ENCODE results near the gene PSMG3.
"Not testable (repeated sequence)": the region's sequence is repeated elsewhere in the genome, so short reads cannot be mapped to it uniquely, and the experiment has no call there.

PSMG3 gene

GRCh38 chr7:1596181-1597043, 26.6 kb upstream of the PSMG3 start:
- DNase-seq: no peak

DNA sequence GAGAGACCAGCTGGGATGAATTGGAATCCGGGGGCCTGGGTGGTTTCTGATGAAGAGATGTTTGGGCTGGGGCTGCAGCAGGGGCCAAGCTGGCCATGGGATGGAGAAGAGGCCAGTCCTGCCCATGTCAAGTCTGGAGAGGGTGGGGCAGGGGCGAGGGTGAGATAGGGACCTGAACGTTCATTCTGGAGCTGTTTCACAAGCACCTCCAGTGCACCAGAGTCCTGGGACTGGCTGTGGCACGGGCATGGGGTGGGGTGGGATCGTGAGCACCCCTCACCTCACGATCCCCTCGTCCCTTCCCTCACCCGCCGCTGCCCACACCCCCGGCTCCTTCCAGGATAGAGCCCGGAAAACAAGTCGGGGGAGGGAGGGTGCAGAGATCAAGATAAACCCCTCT, 25.8 kb upstream of the PSMG3 start:
- DNase-seq: no peak

DNA sequence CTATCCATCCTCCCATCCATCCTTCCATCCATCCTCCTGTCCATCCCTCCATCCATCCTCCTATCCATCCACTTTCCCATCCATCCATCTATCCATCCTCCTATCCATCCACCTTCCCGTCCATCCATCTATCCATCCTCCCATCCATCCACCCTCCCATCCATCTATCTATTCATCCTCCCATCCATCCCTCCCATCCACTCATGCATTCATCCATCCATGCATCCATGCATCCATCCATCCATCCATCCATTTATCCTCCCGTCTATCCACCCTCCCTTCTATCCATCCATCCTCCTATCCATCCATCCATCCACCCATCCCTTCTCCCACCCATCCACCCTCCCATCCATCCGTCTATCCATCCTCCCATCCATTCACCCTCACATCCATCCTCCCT, 25.2 kb upstream of the PSMG3 start:
- DNase-seq: no peak

DNA sequence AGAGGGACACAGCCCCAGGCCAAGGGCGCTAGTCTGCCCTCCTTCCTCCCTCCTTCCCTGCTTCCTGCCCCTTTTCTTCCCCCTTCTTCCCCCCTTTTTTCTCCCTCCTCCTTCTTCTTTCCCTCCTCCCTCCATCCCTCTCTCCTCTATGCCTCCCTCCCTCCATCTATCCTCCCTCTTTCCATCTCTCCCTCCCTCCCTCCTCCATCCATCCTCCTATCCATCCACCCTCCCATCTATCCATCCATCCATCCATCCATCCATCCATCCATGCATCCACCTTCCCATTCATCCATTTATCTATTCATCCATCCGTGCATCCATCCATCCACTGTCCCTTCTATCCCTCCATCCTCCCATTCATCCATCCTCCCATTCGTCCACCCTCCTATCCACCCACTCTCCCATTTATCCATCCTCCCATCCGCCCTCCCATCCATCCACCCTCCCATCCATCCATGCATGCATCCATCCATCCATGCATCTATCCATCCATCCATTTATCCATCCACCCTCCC, 24.1 kb upstream of the PSMG3 start:
- no peak for DNase-seq

- DNase-seq: no peak
Measured at GRCh38 chr7:1593091-1593866, 23.4 kb upstream of the PSMG3 start.

GRCh38 chr7:1592299-1592871, 22.6 kb upstream of the PSMG3 start:
- no peak for DNase-seq

DNA sequence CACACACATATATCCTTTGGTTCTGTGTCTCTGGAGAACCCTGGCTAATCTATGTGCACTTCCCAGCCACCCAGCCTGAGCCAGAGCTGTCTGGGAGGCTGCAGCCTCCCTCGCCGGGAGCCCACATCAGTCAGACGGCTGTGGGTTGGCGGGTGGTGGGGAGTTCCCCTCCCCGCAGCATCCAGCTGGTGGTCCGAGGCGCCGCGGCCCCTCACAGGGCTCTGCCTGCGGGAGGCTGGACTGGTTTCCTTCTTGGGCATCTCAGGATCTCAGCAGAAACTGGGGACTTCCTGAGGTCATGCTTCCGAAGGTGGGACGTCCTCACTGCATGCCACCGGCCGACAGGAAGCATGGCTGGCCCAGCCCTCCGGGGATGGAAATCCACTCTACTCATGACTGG, 22.0 kb upstream of the PSMG3 start:
- DNase-seq: no peak

DNA sequence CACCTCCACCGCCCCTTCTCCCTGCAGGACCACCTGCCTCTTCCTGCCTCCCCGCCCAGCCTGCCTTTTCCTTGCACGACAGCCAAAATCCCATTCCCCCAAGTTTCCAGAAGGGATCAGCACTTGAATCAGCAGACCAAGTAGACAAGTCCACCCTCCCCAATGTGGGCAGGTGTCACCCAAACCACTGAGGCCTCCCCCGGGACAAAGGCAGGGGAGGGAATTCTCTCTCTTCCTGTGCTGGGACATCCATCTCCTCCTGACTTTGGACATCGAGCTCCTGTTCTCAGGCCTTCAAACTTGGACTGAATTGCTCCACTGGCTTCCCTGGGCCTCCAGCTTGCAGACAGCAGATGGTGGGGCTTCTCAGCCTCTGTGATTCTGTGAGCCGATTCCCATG, 21.6 kb upstream of the PSMG3 start:
- DNase-seq: no peak

- no peak for DNase-seq
Measured at GRCh38 chr7:1590887-1591286, 21.1 kb upstream of the PSMG3 start.

DNA sequence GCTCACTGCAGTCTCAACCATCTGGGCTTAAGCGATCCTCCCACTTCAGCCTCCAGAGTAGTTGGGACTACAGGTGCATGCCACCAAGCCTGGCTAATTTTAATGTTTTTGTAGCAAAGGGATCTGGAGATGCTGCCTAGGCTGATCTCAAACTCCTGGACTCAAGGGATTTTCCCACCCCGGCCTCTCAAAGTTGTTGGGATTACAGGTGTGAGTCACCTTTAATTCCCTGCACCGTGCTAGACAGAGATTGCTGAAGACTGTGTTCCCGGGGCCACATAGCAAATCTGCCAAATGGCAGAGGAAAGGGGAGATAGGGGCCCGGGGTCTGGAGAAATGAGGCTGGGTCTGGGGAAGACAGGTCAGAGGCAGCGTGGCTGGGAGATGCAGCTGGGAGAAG, 20.6 kb upstream of the PSMG3 start:
- DNase-seq: no peak

DNA sequence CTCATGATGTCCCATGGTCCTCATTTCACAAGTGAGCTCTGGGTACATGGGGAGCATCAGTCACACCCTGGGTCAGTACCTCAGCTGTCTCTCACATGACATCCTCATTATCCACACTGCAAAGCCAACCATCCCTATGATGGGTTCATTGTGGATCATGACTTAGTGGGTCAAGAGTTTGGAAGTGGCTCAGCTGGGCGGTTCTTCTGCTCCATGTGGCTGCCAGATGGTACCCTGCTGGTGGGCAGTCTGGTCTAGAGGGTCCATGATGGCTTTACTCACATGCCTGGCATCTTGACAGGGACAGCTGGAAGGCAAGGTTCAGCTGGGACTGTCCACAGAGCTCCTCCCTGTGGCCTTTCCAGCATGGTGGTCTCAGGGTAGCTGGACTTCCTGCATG, 19.1 kb upstream of the PSMG3 start:
- DNase-seq: no peak

DNA sequence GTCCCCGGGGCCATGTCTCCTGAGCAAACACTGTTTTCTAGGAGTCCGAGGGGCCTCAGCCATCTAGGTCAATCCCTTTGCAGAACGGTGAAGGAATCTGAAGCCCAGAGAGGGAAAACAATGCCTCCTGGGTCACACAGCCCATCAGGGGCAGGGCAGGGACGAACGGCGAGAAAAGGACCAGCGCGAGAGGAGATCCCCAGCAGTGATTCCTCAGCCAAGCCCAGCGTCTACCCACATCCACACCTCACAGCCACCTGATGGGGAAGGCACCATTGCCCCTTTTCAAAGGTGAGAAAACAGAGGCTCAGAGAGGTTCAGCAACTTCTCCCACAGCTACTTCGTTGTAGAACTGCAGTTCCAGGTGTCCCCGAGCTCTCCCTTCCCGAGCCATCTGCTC, 17.9 kb upstream of the PSMG3 start:
- no peak for DNase-seq

DNA sequence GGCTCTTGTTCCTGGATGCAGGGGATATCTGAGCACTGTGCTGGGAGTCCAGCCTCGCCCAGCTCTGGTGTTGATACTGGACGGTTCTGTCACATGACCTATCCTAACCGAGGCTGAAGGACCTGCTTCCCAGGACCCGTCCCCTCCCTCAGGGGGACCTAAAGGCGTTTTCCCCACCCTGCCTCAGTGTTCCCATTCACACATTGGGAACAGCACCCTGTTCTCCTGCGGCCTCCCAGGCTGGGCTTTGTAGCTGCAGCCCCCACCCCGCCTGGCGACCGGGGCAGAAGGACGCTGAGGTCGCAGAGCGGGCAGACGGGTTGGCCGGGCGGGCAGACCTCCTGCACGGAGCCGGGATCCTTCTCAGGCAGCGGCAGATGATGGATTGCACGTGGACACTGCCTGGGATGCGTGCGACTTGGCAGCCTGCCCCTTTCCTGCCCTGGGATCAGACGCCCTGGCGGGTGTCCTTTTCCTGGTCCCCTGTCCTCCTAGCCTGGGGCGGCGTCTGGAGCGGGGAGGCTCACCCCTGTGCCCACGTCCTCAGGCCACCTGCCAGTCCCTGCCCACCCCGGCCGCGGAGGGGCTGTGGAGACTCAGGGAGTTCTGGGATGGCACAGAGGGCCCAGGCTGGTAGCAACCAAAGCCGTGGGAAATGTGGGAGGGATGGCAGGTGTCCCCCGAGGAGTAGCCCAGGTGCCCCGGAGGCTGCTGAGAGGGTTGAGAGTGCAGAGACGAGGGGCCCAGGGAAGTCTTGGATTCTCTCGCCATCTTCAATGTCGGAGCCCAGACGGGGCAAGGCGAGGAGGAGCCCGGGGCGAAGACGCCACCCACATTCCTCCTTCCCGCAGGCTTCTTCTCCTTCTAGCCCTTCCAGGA, 17.2 kb upstream of the PSMG3 start:
- DNase-seq: no peak

DNA sequence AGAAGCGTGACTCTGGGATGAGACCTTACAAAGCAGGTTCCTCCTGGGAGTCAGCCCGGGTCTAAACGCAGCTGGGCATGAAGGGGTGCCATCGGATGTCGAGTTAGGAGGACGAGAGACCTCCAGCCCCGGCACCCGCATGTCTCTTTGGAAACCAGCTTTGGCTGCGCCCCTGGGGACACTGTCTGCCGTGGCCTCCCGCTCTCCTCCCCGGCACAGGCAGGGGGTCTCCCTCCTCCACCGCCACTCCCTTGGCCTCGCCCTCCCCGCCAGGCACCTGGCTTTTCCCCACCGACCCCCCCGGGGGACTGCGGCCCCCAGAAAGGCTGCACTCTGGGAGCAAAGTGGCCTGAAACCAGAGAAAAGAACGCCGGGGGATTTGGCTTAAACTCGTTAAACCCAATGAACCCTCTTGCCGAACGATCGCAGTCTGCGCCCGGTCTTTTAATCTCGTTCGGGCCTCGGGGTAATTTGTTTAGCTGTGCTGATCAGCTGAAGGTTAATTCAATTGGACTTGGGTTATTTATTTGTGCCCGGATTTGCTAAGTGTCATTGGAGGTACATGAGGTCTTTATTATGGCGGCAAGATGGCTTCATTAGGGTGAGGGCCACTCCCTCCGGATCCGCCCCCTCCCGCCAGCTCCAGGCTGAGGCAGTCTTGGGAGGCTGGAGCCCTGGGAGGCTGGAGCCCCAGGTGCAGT, 16.4 kb upstream of the PSMG3 start:
- DNase-seq: no peak

GRCh38 chr7:1585142-1585981, 15.5 kb upstream of the PSMG3 start:
- DNase-seq: no peak

DNA sequence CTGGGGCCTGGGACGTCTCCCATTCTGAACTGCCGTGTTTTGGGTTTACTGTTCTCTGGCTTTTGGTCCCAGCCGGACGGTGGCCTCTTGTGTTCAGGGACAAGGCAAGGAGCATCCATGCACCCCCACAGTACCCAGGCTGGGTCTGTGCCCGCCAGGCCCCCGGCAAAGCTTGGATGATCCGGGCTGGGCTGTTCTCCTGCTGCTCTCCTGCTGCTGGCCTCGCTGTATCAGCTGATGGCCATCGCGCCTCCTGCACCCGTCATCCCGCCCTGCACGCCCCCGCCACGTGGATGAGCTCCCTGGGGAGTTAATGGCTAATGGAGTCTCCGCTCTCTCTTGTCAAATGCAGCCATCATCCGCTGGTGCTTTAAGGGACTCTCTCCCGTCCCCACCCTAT, 14.9 kb upstream of the PSMG3 start:
- DNase-seq: no peak

DNA sequence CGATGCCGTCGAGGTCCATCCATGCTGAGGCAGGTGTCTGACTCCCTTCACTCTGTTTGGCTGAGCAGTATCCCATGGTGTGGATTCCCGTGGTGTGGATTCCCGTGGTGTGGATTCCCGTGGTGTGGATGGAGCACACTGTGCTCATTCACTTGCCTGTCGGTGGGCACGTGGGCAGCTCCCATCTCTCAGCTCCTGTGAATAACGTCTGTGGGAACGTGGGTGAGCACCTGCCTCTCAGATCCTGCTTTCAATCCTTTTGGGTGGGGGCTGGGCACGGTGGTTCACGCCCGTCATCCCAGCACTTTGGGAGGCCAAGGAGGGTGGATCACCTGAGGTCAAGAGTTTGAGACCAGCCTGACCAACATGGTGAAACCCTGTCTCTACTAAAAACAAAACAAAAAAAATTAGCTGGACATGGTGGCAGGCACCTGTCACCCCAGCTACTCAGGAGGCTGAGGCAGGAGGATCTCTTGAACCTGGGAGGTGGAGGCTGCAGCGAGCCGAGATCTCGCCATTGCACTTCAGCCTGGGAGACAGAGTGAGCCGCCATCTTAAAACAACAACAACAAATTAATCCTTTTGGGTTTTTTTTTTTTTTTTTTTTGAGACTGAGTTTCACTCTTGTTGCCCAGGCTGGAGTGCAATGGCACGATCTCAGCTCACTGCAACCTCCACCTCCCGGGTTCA, 13.6 kb upstream of the PSMG3 start:
- not testable (repeated sequence) for DNase-seq

DNA sequence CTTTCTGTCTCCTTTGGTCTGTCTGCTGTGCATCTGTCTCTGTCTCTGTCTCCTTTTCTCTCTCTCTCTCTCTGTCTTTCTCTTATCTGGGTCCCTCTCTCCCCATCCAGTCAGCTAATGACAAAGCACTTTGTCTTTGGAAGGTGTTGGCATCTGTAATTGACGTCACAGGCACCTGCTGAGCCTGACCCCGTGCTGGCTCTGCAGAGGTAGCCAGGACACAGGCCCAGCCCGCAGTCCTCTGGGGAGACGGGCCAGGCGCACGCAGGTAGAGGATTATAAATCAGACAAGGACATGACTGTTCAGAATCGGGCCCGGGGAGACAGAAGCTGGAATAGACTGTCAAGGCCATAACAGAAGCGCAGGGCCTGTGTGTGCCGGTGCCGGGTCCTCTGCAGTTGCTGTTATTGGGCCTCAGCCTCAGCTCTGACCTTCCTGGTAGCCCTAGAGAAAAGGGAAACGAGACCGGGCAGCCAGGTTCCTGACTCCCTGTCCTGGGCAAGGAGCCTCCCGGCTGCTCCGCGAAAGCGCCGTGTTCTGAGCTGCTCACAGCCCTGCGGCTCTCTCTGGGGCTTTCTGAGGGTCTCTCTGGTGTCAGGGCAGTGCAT, 10.7 kb upstream of the PSMG3 start:
- no peak for DNase-seq

All from fibroblast of skin of abdomen (primary cell).